HG03064 (cell line): ENCODE measurements around the gene CHRNA7.

Experiments used
- ATAC-seq: cut with Tn5 transposase; IDR thresholded peaks from one replicate; pipeline ENCODE4 v1.9.1; 2021; ENCODE audit warnings: low read depth; ENCODE audit not compliant: unreplicated experiment

The CHRNA7 gene

GRCh38 chr15:32060706-32061105, 30.4 kb downstream of the CHRNA7 start:
- ATAC-seq, result no peak

GRCh38 chr15:32067115-32067514, 36.8 kb downstream of the CHRNA7 start:
- ATAC-seq, result no peak

GRCh38 chr15:32089851-32090359, 59.6 kb downstream of the CHRNA7 start:
- ATAC-seq, result no peak

- ATAC-seq, result no peak
These were observed 61.4 kb downstream of the CHRNA7 start for GRCh38 chr15:32091505-32092380.

GRCh38 chr15:32096213-32096612, 65.9 kb downstream of the CHRNA7 start:
- ATAC-seq, result no peak

DNA sequence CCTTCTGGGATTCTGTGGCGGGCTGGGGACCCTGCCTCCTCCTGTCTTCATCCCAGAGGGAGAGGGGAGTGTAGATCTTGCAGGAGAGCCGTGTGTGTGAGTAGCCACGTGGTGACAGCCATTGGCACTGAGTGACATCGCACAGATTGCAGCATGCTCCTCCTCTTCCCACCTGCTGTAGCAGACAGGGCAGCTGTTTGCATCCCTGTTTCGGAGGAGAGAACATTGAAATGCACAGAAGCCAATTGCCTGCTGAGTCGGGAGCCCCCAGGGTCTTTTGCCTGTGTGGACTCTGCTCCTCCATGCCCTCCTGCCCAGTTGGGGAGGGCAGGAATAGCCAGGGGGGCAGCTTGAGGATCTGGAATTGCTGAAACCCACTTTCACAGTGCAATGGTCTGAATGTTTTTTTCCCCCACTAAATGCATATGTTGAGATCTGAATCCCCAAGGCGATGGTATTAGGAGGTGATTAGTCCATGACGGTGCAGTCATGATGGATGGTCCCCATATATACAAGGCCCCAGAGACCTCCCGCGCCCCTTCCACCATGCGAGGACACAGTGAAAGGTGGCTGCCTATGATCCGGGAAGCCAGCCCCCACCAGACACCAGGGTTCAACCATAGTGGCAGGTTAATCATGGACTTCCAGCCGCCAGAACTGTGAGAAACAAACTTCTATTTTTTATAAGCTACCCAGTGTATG, 66.8 kb downstream of the CHRNA7 start:
- no peak for ATAC-seq

DNA sequence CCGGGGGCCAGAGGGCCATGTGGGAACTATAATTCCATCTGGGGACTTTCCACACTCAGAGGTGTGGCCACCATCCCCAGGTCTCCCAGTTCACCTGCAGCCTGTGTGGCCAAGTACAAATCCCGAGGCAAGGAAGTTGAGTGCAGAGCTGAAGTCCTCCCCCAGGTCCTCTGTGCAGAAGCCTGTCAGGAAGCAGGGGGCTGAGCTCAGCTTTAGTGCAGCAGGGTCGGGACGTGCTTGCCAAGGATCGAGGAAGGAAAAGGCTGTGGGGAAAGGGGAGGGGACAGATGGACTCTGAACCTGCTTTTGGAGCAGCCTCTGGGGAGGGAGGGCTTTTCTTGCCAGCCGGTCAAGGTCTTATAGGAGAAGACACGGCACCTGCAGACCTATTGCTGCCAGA, 67.7 kb downstream of the CHRNA7 start:
- no peak for ATAC-seq

DNA sequence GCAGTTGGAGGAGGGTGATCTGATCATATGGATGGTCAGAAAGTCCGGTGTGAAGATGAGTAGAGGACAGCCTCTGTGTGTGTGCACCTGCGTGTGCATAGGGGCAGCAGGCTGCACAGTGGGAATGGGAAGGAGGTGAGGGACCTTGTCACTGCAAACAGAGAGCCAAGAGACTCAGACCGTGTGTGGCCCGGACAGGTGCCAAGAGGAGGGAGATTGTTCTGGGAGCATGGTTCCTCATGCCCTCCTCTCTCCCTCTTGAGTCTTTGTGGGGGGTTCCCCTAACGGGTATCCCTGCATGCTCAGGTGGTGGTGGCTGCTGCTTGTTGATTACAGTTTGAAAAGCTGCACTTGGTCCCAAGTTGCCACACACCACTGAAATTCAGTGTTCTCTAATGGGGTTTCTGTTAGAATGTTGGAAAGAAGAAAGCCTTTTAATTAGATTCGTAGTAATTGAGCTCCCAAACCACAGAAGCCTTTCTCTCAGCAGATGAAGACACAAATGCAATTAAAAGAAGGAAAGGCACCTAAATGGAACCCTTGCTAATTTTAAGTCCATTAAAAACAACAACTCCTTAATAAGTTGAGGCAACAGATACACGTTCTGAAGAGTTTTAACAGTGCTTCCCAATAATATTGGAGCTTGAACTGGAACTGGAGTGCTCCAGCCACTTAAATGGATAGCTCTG, 68.9 kb downstream of the CHRNA7 start:
- no peak for ATAC-seq

DNA sequence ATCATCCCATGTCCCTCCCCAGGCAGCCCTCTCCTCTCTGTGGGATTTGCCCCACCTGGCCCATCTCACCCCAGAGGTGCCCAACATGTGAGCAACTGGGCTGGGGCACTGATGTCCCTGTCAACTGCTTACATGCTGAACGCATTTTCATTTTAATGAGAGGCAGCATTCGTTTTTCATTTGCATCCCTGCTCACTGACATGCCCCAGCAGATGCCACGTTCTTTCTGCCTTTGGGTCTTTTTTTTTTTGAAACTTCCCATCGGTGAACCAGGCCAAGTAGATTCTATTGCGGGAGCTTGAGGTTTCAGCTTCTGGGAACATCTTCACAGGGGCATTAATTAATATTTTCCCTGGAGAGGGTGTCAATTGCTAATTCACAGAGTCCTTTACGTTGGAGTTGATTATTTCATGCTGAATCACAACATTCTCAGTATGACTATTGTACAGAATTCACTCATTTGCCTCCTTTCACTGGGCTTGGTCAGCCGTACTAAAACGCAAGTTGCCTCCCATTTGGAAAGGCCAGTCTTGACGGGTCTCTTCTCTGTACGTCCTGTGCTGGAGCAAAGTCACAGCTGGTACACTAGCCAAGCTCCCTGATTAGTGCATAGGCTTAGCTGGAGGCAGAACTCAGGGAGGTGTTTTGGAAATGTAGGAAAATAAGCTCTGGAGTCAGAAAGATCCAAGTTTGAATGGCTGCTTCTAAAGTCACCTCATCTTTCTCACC, 69.8 kb downstream of the CHRNA7 start:
- ATAC-seq, result no peak

- ATAC-seq, result no peak
These were observed 74.0 kb downstream of the CHRNA7 start for GRCh38 chr15:32104061-32104995.

DNA sequence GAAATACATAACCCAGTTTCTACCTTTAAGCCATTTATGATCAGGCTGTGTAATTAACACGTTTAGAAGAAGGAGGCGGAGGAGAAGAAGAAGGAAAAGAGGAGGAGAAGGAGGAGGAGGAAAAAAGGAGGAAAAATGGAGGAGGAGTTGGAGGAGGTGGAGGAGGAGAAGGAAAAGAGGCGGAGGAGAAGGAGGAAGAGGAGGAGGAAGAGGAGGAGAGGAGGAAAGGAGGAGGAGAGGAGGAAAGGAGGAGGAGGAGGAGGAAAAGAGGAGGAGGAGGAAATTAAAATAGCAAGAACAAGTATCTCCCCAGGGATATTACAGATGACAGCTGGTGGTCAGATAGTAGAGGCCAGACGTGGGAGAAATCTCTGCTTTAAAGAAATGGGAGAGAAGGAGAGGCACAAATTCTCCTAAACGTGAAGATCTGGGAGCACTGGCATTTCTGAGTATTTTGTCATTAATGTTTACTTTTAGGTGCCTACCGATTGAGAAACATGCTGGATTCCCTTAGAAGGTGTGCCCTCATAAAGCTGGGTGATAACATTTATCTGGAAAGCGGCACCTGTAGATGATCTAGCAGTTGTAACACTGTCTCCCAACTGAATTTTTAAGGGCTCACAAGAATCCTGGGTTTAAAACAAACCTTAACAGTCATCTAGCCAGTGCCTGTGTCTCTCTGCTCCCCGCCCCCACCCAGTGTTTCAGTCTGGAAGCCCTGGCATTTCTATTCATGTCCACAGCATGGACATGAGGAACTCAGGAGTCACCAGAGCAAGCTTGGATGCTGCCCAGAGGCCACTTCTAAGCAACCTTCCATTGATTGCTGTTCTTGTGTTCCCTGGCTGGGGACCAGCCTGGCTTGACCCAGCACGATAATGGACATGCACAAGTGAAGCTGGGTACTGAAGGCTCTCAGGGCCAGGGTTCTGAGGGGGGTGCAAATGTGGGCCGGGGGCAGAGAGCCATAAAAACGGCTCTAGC, 75.2 kb downstream of the CHRNA7 start:
- ATAC-seq, result no peak

DNA sequence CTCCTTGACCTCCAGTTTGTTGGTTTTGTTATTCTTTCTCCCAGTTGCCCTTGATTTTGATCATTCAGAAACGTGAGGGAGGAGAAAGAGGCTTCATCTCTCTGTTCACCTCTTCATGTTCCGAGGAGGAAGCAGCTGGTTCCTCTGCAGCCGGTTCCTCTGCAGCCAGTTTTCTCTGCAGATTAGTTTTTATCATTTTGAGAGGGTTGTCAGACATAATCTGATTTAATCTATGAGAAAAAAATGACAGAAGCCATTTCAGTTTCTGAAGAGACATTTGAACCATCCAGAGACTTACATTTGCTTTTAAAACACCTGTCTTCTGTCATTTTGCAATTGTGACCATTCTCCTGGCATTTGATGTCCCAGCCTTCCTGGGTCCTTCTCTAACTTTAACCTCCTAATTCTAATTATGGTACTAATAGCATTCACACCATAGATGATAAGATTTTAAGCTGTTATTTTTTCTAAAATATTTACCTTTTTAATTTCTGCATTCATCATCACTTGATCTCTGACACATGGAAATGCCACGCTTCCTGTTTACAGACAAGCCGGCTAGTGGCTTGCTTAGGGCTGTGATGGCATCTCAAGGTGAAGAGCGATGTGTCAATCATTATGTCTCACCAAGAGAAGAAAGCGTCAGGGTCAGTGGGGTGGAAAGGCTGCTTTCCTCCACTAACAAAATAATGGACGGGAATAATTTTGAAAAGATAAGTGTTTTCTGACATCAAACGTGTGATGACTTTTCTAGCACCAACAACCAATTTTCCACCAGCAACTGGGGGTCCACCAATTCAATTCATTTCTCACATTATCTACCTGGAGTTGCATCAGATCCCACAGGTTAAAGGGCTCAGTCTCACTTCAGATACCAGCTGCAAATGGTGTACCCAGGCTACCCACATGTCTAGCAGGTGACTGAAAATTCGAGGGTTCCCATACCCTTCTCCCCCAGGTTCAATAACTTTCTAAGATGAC, 76.4 kb downstream of the CHRNA7 start:
- no peak for ATAC-seq

DNA sequence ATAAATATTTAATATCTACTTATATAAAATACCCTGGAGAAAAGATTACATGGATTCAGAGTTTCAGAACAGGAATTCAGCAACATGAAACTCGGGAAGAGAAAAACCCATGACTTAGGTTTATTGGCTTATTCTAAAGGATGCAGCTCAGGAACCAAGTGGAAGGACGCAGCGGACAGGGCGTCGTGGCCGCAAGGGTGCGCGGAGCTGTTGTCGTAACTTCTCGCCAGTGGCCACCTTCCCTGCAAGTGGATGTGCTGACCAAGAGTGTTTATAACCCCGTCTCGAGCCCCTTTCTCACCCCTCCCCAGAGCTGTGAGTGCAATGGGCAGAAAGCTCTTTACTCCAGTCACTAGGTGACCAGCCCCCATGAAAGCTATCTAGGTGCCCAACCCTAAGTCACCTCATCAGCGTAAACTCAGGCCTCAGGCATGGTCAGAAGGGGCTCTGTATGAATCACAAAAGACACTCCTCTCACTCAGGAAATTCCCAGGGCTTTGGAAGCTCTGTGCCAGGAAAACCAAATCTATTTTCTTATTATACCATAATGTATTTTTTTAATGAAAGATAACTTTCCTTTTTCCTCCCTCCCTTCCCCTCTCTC, 77.3 kb downstream of the CHRNA7 start:
- ATAC-seq, result no peak

GRCh38 chr15:32108661-32109060, 78.3 kb downstream of the CHRNA7 start:
- no peak for ATAC-seq

DNA sequence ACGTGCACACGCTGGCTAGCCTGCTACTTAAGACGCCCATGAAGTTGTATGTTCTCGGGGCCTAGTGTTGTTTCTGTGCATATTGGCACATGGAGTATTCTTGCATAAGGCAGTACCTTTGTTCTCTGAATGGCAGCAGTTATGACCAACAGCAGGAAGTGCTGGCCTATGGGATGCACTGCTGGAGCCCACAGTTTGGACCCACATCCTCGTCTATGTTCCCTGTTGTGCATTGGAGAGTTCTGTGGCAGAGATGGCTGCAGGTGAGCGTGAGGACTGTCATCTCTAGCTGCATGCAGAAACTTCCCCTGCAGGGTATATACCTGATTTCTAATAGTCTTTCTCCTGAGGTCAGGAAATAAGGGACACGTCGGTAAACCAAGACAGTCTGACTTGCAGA, 81.8 kb downstream of the CHRNA7 start:
- ATAC-seq, result no peak

- ATAC-seq, result no peak
These were observed 82.9 kb downstream of the CHRNA7 start for GRCh38 chr15:32113224-32113623.

GRCh38 chr15:32117122-32117521, 86.8 kb downstream of the CHRNA7 start:
- no peak for ATAC-seq
